BLaER1 treated with 17β-estradiol and CSF1 and Interleukin-3, amounts not matched to agents 10 nM and 100 nM (cell line): ENCODE measurements around the gene MEF2C.
A peak's percentile ranks its signal among the peaks of the same experiment; 100 is the strongest.

ENCODE experiments used
- H3K27ac ChIP-seq, 11 experiments: shearing (Covaris generic); formaldehyde crosslinking; 2 replicates each; pipeline ENCODE4 v1.8.1; 2022
- H3K27me3 ChIP-seq, 11 experiments: shearing (Covaris generic); formaldehyde crosslinking; 2 replicates each; pipeline ENCODE4 v1.8.1; 2022
- H3K36me3 ChIP-seq, 11 experiments: shearing (Covaris generic); formaldehyde crosslinking; 2 replicates each; pipeline ENCODE4 v1.8.1; 2022
- H3K4me1 ChIP-seq, 10 experiments: shearing (Covaris generic); formaldehyde crosslinking; 2 replicates each; pipeline ENCODE4 v1.8.1; 2022
- H3K4me2 ChIP-seq, 11 experiments: shearing (Covaris generic); formaldehyde crosslinking; 2 replicates each; pipeline ENCODE4 v1.8.1; 2022
- H3K4me3 ChIP-seq, 10 experiments: shearing (Covaris generic); formaldehyde crosslinking; 2 replicates each; pipeline ENCODE4 v1.8.1; 2022
- H3K9ac ChIP-seq, 11 experiments: shearing (Covaris generic); formaldehyde crosslinking; 2 replicates each; pipeline ENCODE4 v1.8.1; 2022
- H3K9me3 ChIP-seq, 11 experiments: shearing (Covaris generic); formaldehyde crosslinking; replicated peaks in 1 of 11; 2 replicates each; pipeline ENCODE4 v1.8.1; 2022
- H4K20me1 ChIP-seq, 11 experiments: shearing (Covaris generic); formaldehyde crosslinking; 2 replicates each; pipeline ENCODE4 v1.8.1; 2022
- Cebpa-rat ChIP-seq, 11 experiments: shearing (Covaris generic); IDR thresholded peaks; 2 replicates each; pipeline ENCODE4 v1.8.1; 2022

The MEF2C gene

GRCh38 chr5:88743231-88743834 lies 139.7 kb downstream of the MEF2C start:
- no peaks in the 10 kb centered on the region for H3K9me3 ChIP-seq
- no peak overlapping the region for H3K4me2 ChIP-seq
- peaks cover 80 to 100% (median 96%) of the 10 kb centered on the region in 11 experiments for H3K36me3 ChIP-seq
- H4K20me1 ChIP-seq: peaks cover 0 to 76% (median 20%) of the 10 kb centered on the region in 11 experiments; a peak in 14 of 22 replicates
- H3K9ac ChIP-seq: no peak overlapping the region
- peaks cover 8 to 58% (median 28%) of the 10 kb centered on the region in 10 experiments for H3K4me1 ChIP-seq
- H3K27me3 ChIP-seq: no peaks in the 10 kb centered on the region
- TF ChIP-seq Cebpa-rat (IDR thresholded peaks at IDR 0.05): no peak
- H3K27ac ChIP-seq: peak overlapping the region in 5 of 11 experiments; percentile 20 to 66 (median 39); a peak in 5 of 22 replicates
- no peak overlapping the region for H3K4me3 ChIP-seq

GRCh38 chr5:88741964-88742363 lies 141.0 kb downstream of the MEF2C start:
- TF ChIP-seq Cebpa-rat (IDR thresholded peaks at IDR 0.05): no peak
- Histone ChIP-seq H3K9ac (no peak overlapping the region), H3K27me3 (no peaks in the 10 kb centered on the region), H3K27ac (peak overlapping the region in 1 of 11 experiments; percentile 66; a peak in 3 of 22 replicates), H3K9me3 (no peaks in the 10 kb centered on the region), H3K4me1 (peaks cover 22 to 72% (median 41%) of the 10 kb centered on the region in 10 experiments), H3K4me2 (no peak overlapping the region; a peak in 1 of 22 replicates), H3K4me3 (no peak overlapping the region), H4K20me1 (peaks cover 0 to 87% (median 25%) of the 10 kb centered on the region in 11 experiments; a peak in 15 of 22 replicates), H3K36me3 (peaks cover 82 to 100% (median 98%) of the 10 kb centered on the region in 11 experiments)

GRCh38 chr5:88740604-88741185 lies 142.3 kb downstream of the MEF2C start:
- Histone ChIP-seq H3K27ac (peak overlapping the region in 3 of 11 experiments; percentile 42 to 51 (median 45); a peak in 4 of 22 replicates), H3K9ac (no peak overlapping the region; a peak in 2 of 22 replicates), H3K27me3 (no peaks in the 10 kb centered on the region), H3K4me3 (no peak overlapping the region), H4K20me1 (peaks cover 0 to 81% (median 21%) of the 10 kb centered on the region in 11 experiments; a peak in 15 of 22 replicates), H3K9me3 (no peaks in the 10 kb centered on the region), H3K4me1 (peaks cover 32 to 85% (median 52%) of the 10 kb centered on the region in 10 experiments), H3K4me2 (peak overlapping the region in 5 of 11 experiments; percentile 0 to 89 (median 24); a peak in 6 of 22 replicates), H3K36me3 (peaks cover 69 to 94% (median 89%) of the 10 kb centered on the region in 11 experiments)
- no peak for TF ChIP-seq Cebpa-rat (IDR thresholded peaks at IDR 0.05)

- peaks cover 37 to 83% (median 56%) of the 10 kb centered on the region in 11 experiments; a peak in 20 of 22 replicates for H3K36me3 ChIP-seq
- peak overlapping the region; percentile 26 to 89 (median 58) for H3K4me2 ChIP-seq
- no peaks in the 10 kb centered on the region for H3K27me3 ChIP-seq
- H3K4me3 ChIP-seq: 0 out of 20 replicates have a peak overlapping the region, but pooled peaks of 1 of the 10 experiments have one; percentile 10
- H3K27ac ChIP-seq: peak overlapping the region in 9 of 11 experiments; percentile 3 to 49 (median 27); a peak in 10 of 22 replicates
- H4K20me1 ChIP-seq: peaks cover 0 to 89% (median 21%) of the 10 kb centered on the region in 11 experiments; a peak in 13 of 22 replicates
- peaks cover 69 to 100% (median 91%) of the 10 kb centered on the region in 10 experiments for H3K4me1 ChIP-seq
- no peak for TF ChIP-seq Cebpa-rat (IDR thresholded peaks at IDR 0.05)
- no peaks in the 10 kb centered on the region for H3K9me3 ChIP-seq
- H3K9ac ChIP-seq: no peak overlapping the region
Observed at GRCh38 chr5:88736494-88736893, 146.5 kb downstream of the MEF2C start.

GRCh38 chr5:88734983-88735382 lies 148.0 kb downstream of the MEF2C start:
- H3K4me3 ChIP-seq: peak overlapping the region in 8 of 10 experiments; percentile 1 to 40 (median 20); a peak in 6 of 20 replicates
- H3K9me3 ChIP-seq: no peaks in the 10 kb centered on the region
- peak overlapping the region; percentile 70 to 89 (median 83) for H3K4me2 ChIP-seq
- H3K27ac ChIP-seq: peak overlapping the region; percentile 56 to 86 (median 79)
- TF ChIP-seq Cebpa-rat (IDR thresholded peaks at IDR 0.05): no peak
- H3K9ac ChIP-seq: peak overlapping the region; percentile 25 to 69 (median 58); a peak in 21 of 22 replicates
- no peaks in the 10 kb centered on the region for H3K27me3 ChIP-seq
- H4K20me1 ChIP-seq: peaks cover 0 to 93% (median 20%) of the 10 kb centered on the region in 11 experiments; a peak in 14 of 22 replicates
- H3K36me3 ChIP-seq: peaks cover 37 to 84% (median 56%) of the 10 kb centered on the region in 11 experiments
- H3K4me1 ChIP-seq: peaks cover 78 to 95% (median 90%) of the 10 kb centered on the region in 10 experiments

GRCh38 chr5:88734191-88734640 lies 148.8 kb downstream of the MEF2C start:
- peak overlapping the region in 6 of 10 experiments; percentile 6 to 40 (median 32); a peak in 6 of 20 replicates for H3K4me3 ChIP-seq
- H3K36me3 ChIP-seq: peaks cover 34 to 81% (median 54%) of the 10 kb centered on the region in 11 experiments
- peaks cover 2 to 91% (median 19%) of the 10 kb centered on the region in 11 experiments; a peak in 16 of 22 replicates for H4K20me1 ChIP-seq
- H3K4me1 ChIP-seq: peaks cover 77 to 92% (median 86%) of the 10 kb centered on the region in 10 experiments
- peak overlapping the region; percentile 56 to 86 (median 79) for H3K27ac ChIP-seq
- peak overlapping the region; percentile 6 to 69 (median 56); a peak in 16 of 22 replicates for H3K9ac ChIP-seq
- H3K9me3 ChIP-seq: no peaks in the 10 kb centered on the region
- TF ChIP-seq Cebpa-rat (IDR thresholded peaks at IDR 0.05): no peak
- H3K27me3 ChIP-seq: no peaks in the 10 kb centered on the region
- peak overlapping the region; percentile 70 to 89 (median 83) for H3K4me2 ChIP-seq

GRCh38 chr5:88732862-88733261 lies 150.1 kb downstream of the MEF2C start:
- no peak for TF ChIP-seq Cebpa-rat (IDR thresholded peaks at IDR 0.05)
- peak overlapping the region; percentile 56 to 86 (median 79) for H3K27ac ChIP-seq
- peaks cover 63 to 78% (median 74%) of the 10 kb centered on the region in 10 experiments for H3K4me1 ChIP-seq
- H4K20me1 ChIP-seq: peaks cover 4 to 90% (median 24%) of the 10 kb centered on the region in 11 experiments; a peak in 16 of 22 replicates
- H3K4me3 ChIP-seq: peak overlapping the region in 6 of 10 experiments; percentile 3 to 38 (median 11); a peak in 5 of 20 replicates
- no peaks in the 10 kb centered on the region for H3K9me3 ChIP-seq
- no peaks in the 10 kb centered on the region for H3K27me3 ChIP-seq
- H3K4me2 ChIP-seq: peak overlapping the region; percentile 70 to 89 (median 83)
- H3K36me3 ChIP-seq: peaks cover 38 to 81% (median 54%) of the 10 kb centered on the region in 11 experiments
- peak overlapping the region; percentile 22 to 76 (median 66) for H3K9ac ChIP-seq

- 0 out of 22 replicates have a peak, but pooled peaks of 2 of the 11 experiments have one; percentile 20 to 22 for TF ChIP-seq Cebpa-rat (IDR thresholded peaks at IDR 0.05)
- H3K27me3 ChIP-seq: no peaks in the 10 kb centered on the region
- H3K4me3 ChIP-seq: peak overlapping the region in 2 of 10 experiments; percentile 9 to 13; a peak in 1 of 20 replicates
- peak overlapping the region; percentile 56 to 86 (median 79); a peak in 21 of 22 replicates for H3K27ac ChIP-seq
- H4K20me1 ChIP-seq: peaks cover 4 to 87% (median 24%) of the 10 kb centered on the region in 11 experiments; a peak in 15 of 22 replicates
- peak overlapping the region; percentile 41 to 76 (median 66) for H3K9ac ChIP-seq
- H3K4me2 ChIP-seq: peak overlapping the region; percentile 70 to 89 (median 83)
- H3K9me3 ChIP-seq: no peaks in the 10 kb centered on the region
- H3K36me3 ChIP-seq: peaks cover 38 to 78% (median 52%) of the 10 kb centered on the region in 11 experiments
- H3K4me1 ChIP-seq: peaks cover 57 to 72% (median 68%) of the 10 kb centered on the region in 10 experiments
Observed at GRCh38 chr5:88732181-88732633, 150.8 kb downstream of the MEF2C start.
